SK-N-SH (cell line): ENCODE data around the gene CDKAL1. TPM values are rescaled to one million over a fixed set of nuclear protein-coding genes. Genes with fewer than 3 reads are reported as not detected.

Source experiments
- CTCF ChIA-PET: fragments of 300-600, 350-600 bp; formaldehyde crosslinking; extraction: SDS; loops from one replicate; lab custom pipeline; 2021; lab: Yijun Ruan, JAX
- POLR2A ChIA-PET: fragments of 350-600 bp; sonication (Branson Sonifier 250); formaldehyde crosslinking; extraction: SDS; loops from one replicate; lab custom pipeline; 2020; ENCODE audit warnings: antibody characterized with exemption, inconsistent platforms; lab: Yijun Ruan, JAX
- DNase-seq: peaks from one replicate; pipeline ENCODE4 v3.0.0; 2012
- H2AFZ ChIP-seq: fragments of 200-600 bp; sonication (generic); 2 replicates; pipeline ENCODE4 v1.8.1; 2016; ENCODE audit warnings: antibody characterized with exemption, mild to moderate bottlenecking, low read depth
- H3F3A ChIP-seq: fragments of 200-600 bp; sonication (generic); replicated peaks from 2 replicates; pipeline ENCODE3; 2016; ENCODE audit warnings: antibody characterized with exemption, mild to moderate bottlenecking; ENCODE audit not compliant: insufficient read depth
- H3K27ac ChIP-seq, 2 experiments: fragments of 200-500 bp in 1 of 2; fragments of 200-600 bp in 1 of 2; sonication (Bioruptor generic) in 1 of 2; sonication (generic), shearing (Covaris generic) in 1 of 2; 2 replicates each; pipeline versions ENCODE4 v1.5.1 to v1.6.1; 2014 to 2016; ENCODE audit warnings: low read depth in 2 of 2, inconsistent platforms in 1 of 2, low read length in 1 of 2, mild to moderate bottlenecking in 1 of 2, mixed read lengths in 1 of 2
- H3K27me3 ChIP-seq: fragments of 200-600 bp; sonication (generic), shearing (Covaris generic); 2 replicates; pipeline ENCODE4 v1.6.1; 2016; ENCODE audit warnings: mixed run types; ENCODE audit not compliant: insufficient read depth
- H3K36me3 ChIP-seq, 2 experiments: fragments of 200-500 bp in 1 of 2; fragments of 200-600 bp in 1 of 2; sonication (Bioruptor generic) in 1 of 2; sonication (generic) in 1 of 2; replicated peaks in 1 of 2; 2 replicates each; pipeline versions ENCODE3 to v1.5.1; 2014 to 2016; ENCODE audit warnings: low read length in 1 of 2, mild to moderate bottlenecking in 1 of 2; ENCODE audit not compliant: insufficient read depth in 2 of 2, control insufficient read depth in 1 of 2
- H3K4me1 ChIP-seq, 2 experiments: fragments of 200-500 bp in 1 of 2; fragments of 200-600 bp in 1 of 2; sonication (Bioruptor generic) in 1 of 2; sonication (generic), shearing (Covaris generic) in 1 of 2; 2 replicates each; pipeline versions ENCODE4 v1.5.1 to v1.6.1; 2014 to 2016; ENCODE audit warnings: low read depth in 1 of 2, low read length in 1 of 2, mixed run types in 1 of 2; ENCODE audit not compliant: insufficient read depth in 2 of 2, control insufficient read depth in 1 of 2
- H3K4me2 ChIP-seq: fragments of 200-600 bp; sonication (generic), shearing (Covaris generic); 2 replicates; pipeline ENCODE4 v1.6.1; 2017; ENCODE audit warnings: mixed run types
- H3K4me3 ChIP-seq, 2 experiments: fragments of 200-500 bp in 1 of 2; fragments of 200-600 bp in 1 of 2; sonication (Bioruptor generic) in 1 of 2; sonication (generic), shearing (Covaris generic) in 1 of 2; 2 replicates each; pipeline versions ENCODE4 v1.5.1 to v1.8.1; 2014 to 2016; ENCODE audit warnings: low read depth in 2 of 2, inconsistent platforms in 1 of 2, low read length in 1 of 2, mild to moderate bottlenecking in 1 of 2, mixed read lengths in 1 of 2, moderate library complexity in 1 of 2
- H3K79me2 ChIP-seq: fragments of 200-600 bp; sonication (generic); 2 replicates; pipeline ENCODE4 v1.8.1; 2017; ENCODE audit warnings: mild to moderate bottlenecking; ENCODE audit not compliant: insufficient read depth
- H3K9ac ChIP-seq: fragments of 200-600 bp; sonication (generic); 2 replicates; pipeline ENCODE4 v1.6.1; 2017; ENCODE audit warnings: mixed run types
- H3K9me2 ChIP-seq: fragments of 200-600 bp; sonication (generic); 2 replicates; pipeline ENCODE4 v1.6.1; 2017; ENCODE audit warnings: mixed run types
- H3K9me3 ChIP-seq: fragments of 200-600 bp; sonication (generic); 2 replicates; pipeline ENCODE4 v1.6.1; 2017; ENCODE audit warnings: mixed run types, mild to moderate bottlenecking, moderate library complexity
- H4K20me1 ChIP-seq: fragments of 200-600 bp; sonication (generic); 2 replicates; pipeline ENCODE4 v1.6.1; 2017; ENCODE audit warnings: mild to moderate bottlenecking, mixed run types; ENCODE audit not compliant: insufficient read depth
- ELF1 ChIP-seq: IDR thresholded peaks from 2 replicates; pipeline ENCODE4 v1.4.0; 2012
- FOXM1 ChIP-seq: IDR thresholded peaks from 2 replicates; pipeline ENCODE4 v1.4.0; 2012; ENCODE audit warnings: low read depth, mild to moderate bottlenecking
- GABPA ChIP-seq: IDR thresholded peaks from 2 replicates; pipeline ENCODE4 v1.4.0; 2012; ENCODE audit warnings: low read depth, mild to moderate bottlenecking
- JUND ChIP-seq: IDR thresholded peaks from 2 replicates; pipeline ENCODE4 v1.4.0; 2012
- MAX ChIP-seq: IDR thresholded peaks from 2 replicates; pipeline ENCODE4 v1.4.0; 2012; ENCODE audit warnings: low read depth
- MEF2A ChIP-seq: IDR thresholded peaks from 2 replicates; pipeline ENCODE4 v1.4.0; 2012; ENCODE audit warnings: low read depth, borderline replicate concordance
- NFIC ChIP-seq: IDR thresholded peaks from 2 replicates; pipeline ENCODE4 v1.4.0; 2012; ENCODE audit warnings: borderline replicate concordance
- RAD21 ChIP-seq: IDR thresholded peaks from 2 replicates; pipeline ENCODE4 v1.6.1; 2012; ENCODE audit warnings: mild to moderate bottlenecking, low read length
- RFX5 ChIP-seq: IDR thresholded peaks from 2 replicates; pipeline ENCODE4 v1.6.1; 2012; ENCODE audit warnings: mild to moderate bottlenecking, improper control_type of control experiment, low read length
- RXRA ChIP-seq: IDR thresholded peaks from 2 replicates; pipeline ENCODE4 v1.4.0; 2012; ENCODE audit warnings: low read depth, mild to moderate bottlenecking, borderline replicate concordance
- SIN3A ChIP-seq: IDR thresholded peaks from 2 replicates; pipeline ENCODE4 v1.6.1; 2012; ENCODE audit warnings: low read depth, mild to moderate bottlenecking, low read length, moderate library complexity, borderline replicate concordance
- USF1 ChIP-seq: IDR thresholded peaks from 2 replicates; pipeline ENCODE4 v1.4.0; 2012; ENCODE audit warnings: low read depth, borderline replicate concordance
- YY1 ChIP-seq: IDR thresholded peaks from 2 replicates; pipeline ENCODE4 v1.4.0; 2012; ENCODE audit warnings: low read depth, mild to moderate bottlenecking
- WGBS: methylation state at CpG from one replicate; pipeline ENCODE4 v1.1.6; 2017; ENCODE audit warnings: low lambda C conversion rate; 5-methylcytosine and 5-hydroxymethylcytosine counted together
- polyA plus RNA-seq, 3 experiments: library from polyadenylated mRNA; depleted of rRNA; stranded (reverse); fragments of >200 nt; gene quantifications; 2 replicates each; pipeline ENCODE4 v1.2.3, GENCODE V29; 2012

CDKAL1 gene
- polyA plus RNA-seq, 1 of the 3 experiments (the other 2 are of a cell fraction), result 2.6 TPM

GRCh38 chr6:20948556-20948955 is 414.3 kb downstream of the CDKAL1 start:
- Histone ChIP-seq H3K9me2 (no peaks in the 10 kb centered on the region), H3K27ac (no peak overlapping the region), H3K4me1 (peaks cover 0 to 9% of the 10 kb centered on the region in 2 experiments; a peak in 2 of 4 replicates), H4K20me1 (no peaks in the 10 kb centered on the region), H3K79me2 (no peaks in the 10 kb centered on the region), H2AFZ (no peak overlapping the region), H3K4me3 (no peak overlapping the region), H3K36me3 (no peaks in the 10 kb centered on the region), H3K9me3 (no peaks in the 10 kb centered on the region), H3K4me2 (no peak overlapping the region), H3K9ac (no peak overlapping the region), H3F3A (no peaks in the 10 kb centered on the region), H3K27me3 (no peaks in the 10 kb centered on the region)
- TF ChIP-seq RFX5 (no peak), ELF1 (no peak), RXRA (no peak), YY1 (no peak), MAX (no peak), JUND (no peak), FOXM1 (no peak), GABPA (no peak), SIN3A (no peak), NFIC (no peak)
- no peak for DNase-seq
- CTCF ChIA-PET, result no interaction called here
- POLR2A ChIA-PET, result no interaction called here
- 88% methylated on average over 2 of the region's 2 CpGs for WGBS

GRCh38 chr6:20949138-20949537 is 414.9 kb downstream of the CDKAL1 start:
- Histone ChIP-seq H3K27me3 (no peaks in the 10 kb centered on the region), H3K4me3 (no peak overlapping the region), H3F3A (no peaks in the 10 kb centered on the region), H3K27ac (no peak overlapping the region), H3K79me2 (no peaks in the 10 kb centered on the region), H3K4me2 (no peak overlapping the region), H3K4me1 (peaks cover 0 to 9% of the 10 kb centered on the region in 2 experiments; a peak in 2 of 4 replicates), H3K36me3 (no peaks in the 10 kb centered on the region), H2AFZ (no peak overlapping the region), H3K9ac (no peak overlapping the region), H3K9me3 (no peaks in the 10 kb centered on the region), H3K9me2 (no peaks in the 10 kb centered on the region), H4K20me1 (no peaks in the 10 kb centered on the region)
- POLR2A ChIA-PET, result no interaction called here
- CTCF ChIA-PET, result no interaction called here
- DNase-seq, result no peak
- TF ChIP-seq RXRA (no peak), JUND (no peak), YY1 (no peak), GABPA (no peak), RAD21 (no peak), ELF1 (no peak), MAX (no peak), MEF2A (no peak), USF1 (no peak)
- WGBS, result 93% methylated on average over 1 of the region's 1 CpG
